GM18520 (cell line): Measurements from ENCODE around the gene ADARB2.

Experiments used
- ATAC-seq: cut with Tn5 transposase; IDR thresholded peaks from one replicate; pipeline ENCODE4 v1.9.1; 2021; ENCODE audit not compliant: unreplicated experiment

The ADARB2 gene

DNA sequence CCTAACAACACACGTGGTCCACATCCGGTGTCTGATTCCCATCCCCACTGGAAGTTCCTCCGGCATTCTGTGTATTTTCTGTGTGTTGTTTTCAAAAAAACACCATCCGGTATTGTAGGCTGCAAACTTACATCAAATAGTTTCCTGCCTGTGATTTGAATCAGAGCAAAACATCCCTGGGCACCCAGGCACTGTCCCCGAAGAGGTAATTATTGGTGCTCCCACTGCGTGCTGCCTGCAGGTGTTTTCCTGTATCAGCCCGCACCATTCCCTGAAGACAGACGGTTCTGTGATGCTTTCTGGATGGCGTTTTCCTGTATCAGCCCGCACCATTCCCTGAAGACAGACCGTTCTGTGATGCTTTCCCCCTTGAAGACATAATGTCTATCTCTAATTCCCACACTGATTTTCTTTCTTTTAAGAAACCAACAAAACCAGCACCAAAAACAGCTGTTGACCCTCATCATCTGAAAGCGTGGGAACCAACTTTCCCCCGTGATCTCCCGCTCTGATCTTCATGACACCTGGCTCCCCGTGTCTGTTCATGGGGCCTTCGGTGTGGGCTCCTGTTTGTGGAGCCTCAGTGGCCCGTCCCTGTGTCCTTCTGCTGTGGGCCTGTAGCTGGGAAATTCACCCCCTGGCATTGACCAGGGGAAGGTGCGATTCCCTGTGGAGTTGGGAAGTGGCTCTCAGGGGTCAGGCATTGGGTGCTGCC is 205.3 kb downstream of the ADARB2 start:
- no peak for ATAC-seq

DNA sequence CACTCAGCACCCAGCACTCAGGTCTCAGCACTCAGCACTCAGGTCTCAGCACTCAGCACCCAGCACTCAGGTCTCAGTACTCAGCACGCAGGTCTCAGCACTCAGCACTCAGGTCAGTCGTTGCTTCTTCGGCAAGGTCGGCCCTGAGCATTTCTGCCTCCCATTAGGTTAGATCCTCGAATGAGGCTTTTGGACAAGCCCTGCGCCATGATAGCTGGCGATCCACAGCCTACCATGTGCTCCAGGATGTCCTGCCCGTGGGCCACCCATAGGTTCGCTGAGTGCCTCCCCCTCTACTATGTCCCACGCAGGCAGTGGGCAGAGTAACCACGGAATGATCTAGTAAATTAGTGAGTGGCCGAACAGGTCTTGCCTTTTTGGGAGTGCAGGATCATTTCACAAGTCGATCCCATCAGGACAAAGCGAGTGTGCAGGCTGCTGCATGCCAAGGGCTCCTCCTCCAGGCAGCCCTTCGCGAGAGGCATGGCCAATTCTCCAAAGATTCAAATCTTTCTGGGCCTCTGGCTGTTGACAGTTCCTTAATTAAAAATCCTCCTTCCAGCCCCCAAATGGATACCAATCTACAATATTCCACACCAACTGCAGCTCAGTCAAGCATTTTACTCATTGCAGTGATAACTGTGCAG is 206.3 kb downstream of the ADARB2 start:
- no peak for ATAC-seq

DNA sequence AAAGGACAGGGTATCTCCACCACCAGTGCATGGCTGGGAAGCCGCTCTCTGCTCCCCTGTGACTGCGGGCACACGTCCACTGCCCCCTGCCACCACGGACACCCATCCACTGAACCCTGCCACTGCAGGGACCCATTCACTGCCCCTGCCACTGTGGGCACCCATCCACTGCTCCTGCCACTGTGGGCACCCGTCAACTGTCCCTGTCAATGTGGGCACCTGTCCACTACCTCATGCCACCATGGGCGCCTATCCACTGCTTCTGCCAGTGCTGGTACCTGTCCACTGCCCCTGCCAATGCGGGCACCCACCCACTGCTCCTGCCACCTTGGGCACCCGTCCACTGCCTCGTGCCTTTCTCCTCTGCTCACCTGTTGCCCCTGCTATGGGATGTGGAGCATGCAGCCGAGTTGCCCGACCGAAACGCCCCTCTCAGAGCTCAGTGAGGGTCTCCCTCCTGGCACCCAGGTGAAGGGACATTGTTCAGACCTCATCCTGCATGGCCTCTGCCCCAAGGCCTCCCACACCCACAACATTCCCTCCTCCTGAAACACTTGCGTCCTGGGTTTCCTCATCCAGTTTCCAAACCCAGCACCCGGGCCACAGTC is 207.4 kb downstream of the ADARB2 start:
- no peak for ATAC-seq

DNA sequence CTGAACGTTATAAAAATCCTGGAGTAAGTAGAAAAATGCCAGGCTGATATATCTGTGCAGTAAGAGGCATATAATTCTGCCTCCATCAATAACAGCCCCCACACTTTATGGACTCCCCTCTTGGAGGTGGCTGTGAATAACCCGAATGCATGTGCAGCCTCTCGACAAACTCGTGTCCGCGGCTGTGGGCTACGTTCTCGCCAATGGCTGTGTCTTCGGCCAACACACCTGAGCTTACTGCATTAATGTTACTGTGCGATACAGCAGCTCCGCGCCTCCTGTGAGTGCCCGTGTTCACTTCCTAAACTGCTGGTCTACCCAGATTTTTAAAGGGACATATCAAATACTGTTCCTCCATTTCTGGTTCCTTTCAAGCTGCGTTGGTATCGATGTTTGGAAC is 209.4 kb downstream of the ADARB2 start:
- ATAC-seq, result no peak

DNA sequence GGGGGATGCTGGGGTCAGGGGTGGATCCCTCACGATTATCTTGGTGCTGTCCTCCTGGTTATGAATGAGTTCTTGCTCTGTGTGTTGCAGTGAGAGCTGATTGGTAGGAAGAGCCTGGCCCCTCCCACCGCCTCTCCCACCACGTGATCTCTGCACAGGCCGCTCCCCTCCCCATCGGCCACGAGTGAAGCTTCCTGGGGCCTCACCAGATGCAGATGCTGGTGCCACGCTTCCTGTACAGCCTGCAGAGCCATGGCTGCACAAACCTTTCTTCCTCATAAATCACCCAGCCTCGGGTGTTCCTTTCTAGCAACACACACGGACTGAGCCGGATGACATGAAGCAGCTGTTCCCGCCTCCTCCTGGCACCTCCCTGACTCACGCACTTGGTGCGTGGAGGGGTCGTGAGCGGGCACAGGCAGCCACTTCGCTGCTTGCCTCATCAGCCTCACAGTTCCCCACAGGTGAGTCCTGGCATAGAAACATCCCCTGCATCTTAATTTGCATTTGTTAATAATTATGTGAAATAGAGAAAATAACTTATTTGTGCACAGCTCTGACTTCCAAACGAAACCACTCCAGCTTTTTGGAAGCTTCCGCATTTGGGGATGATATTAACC is 210.8 kb downstream of the ADARB2 start:
- ATAC-seq, result no peak

DNA sequence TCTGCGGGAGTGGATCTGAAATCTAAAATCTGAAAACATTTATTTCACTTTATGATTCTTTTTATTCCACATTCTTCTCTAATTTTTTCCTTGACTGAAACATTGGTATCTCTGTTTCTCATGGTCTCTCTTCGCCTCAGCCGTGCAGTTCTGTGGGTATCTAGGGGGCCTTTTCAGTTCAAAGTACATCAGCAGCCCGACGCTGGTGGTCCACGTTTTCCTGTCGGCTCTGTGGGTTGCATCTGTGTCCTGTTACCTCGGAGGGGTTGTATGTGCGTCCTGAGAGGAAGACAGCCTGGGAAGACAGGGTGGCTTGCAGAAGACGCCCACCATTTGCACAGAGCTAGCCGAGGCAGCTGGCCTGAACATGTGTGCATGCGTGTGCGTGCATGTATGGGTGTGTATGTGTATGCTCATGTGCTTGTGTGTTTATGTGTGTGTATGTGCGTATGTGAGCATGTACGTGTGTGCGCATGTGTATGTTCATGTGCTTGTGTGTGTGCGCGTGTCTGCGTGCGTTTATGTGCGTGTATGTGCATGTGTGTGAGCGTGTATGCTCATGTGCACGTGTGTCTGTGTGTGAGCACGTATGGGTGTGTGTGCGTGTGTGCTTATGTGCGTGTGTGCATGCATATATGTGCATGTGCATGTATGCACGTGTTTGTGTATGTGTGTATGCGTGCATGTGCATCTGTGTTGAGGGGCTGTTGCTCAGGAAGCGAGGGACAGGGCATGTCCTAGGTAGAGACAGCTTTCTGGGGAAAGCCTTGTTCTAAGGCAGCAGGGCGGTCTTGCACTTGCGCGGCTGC is 211.8 kb downstream of the ADARB2 start:
- ATAC-seq, result no peak

DNA sequence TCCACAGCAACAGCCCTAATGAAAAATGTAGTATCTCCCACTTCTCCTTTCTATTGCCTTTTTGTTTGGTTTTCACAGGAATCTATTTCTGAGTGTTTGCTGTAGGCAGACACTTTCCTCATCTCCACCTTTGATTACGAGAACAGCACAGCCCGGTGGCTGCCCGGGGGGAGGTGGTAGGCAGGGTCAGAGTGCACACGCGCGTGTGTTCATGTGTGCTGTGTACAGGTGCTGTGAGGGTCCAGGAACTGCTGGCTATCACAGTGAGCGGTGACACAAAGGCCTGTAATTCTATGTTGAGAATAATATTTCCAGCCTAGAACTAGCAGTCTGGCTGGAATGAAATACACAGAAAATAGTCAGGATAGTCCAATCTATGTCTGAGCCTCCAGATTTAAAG is 212.8 kb downstream of the ADARB2 start:
- no peak for ATAC-seq

DNA sequence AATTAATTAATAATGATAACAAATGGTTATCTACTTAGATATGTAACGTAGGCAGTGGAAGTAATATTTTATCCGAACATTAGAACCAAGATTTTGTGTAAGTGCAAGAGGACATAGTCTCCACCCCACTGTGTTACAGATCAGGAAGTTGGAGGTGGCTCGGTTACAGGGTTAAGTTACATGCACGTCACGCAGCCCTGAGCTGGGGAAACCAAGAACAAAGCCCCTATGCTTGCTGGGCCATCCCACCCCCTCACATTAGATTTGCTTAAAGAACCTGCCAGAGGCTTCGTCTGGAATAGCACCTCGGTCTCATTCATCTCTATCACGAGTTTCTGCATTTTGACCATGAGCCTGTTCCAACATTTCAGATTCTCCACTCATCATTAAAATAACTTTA is 214.1 kb downstream of the ADARB2 start:
- no peak for ATAC-seq

DNA sequence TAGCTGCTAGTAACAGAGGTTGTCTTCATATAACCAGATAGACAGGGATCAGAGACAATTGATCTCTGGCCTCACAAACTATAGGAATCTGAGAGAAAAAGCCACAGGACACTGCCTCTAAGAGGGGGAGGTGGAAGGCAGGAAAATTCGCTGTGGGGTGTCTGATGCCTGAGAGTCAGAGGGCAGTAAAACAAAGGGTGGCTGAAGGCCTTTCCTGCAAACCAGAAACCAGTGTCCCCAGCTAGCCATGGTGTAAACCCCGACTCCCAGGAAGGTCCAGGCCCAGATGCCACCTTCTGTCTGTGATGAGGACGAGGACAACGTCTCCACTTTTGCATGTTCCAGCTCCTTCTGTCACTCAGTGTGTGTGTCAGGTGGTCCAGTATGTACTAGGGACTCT is 215.1 kb downstream of the ADARB2 start:
- ATAC-seq, result no peak

DNA sequence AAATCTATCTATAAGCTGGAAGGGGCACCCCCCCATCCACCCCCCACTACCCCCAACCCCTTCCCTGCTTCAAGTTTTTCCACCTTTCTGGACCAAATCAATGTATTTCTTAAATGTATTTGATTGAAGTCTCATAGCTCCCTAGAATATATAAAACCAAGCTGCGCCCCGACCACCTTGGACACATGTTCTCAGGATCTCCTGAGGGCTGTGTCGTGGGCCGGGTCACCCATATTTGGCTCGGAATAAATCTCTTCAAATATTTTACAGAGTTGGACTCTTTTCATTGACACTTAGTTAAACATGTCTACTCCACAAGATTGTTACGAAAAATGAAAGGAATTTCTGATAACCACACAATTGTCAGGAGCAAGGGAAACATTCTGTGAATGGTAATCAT is 215.6 kb downstream of the ADARB2 start:
- no peak for ATAC-seq

DNA sequence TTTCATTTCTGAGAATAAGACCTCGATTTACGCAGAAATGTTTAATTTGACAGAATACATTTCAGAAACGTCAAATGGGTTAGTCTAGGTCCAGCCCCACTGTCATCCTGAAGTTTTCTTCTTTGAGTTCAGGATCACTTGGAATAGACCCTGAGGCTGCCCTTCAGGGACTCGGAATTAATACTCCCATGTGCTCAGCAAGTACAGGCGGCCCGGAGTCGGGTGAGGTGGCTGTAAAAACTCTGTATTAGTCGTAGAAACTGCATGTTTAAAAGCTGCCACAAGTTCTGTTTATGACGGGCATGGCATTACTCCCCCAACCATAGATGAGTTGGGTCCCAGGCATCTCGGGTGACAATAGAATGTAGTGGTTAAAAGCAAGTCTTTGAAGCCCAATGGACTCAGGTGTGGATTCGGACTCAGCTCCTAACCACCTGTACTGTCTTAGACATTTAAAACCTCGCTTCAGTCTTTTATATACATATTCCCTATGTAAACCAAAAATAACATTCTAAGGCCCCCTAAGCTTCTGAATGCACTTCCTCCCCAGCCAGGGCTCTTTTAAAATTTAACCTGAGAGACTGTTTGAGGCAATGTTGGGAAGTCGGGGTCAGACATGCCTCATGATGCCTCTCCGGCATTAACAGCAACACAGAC is 216.3 kb downstream of the ADARB2 start:
- no peak for ATAC-seq

DNA sequence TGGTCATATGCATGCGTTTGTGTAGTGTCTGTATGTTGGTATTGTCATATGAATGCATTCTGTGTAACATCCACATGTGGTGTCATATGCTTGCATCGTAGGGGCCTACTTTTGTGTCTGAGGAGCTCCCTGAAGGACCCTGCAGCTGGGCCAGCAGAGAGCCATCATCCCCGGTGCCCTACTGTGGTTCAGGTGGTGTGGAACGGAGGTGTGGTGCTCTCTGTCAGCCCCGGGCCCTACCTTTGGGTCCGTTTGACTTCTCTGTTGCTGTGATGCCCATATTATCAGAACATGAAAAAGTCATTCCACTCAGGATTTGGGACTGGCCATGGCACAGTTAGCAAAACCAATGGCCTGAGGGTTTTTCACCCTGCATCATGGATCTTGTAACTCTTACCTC is 217.9 kb downstream of the ADARB2 start:
- ATAC-seq, result no peak

DNA sequence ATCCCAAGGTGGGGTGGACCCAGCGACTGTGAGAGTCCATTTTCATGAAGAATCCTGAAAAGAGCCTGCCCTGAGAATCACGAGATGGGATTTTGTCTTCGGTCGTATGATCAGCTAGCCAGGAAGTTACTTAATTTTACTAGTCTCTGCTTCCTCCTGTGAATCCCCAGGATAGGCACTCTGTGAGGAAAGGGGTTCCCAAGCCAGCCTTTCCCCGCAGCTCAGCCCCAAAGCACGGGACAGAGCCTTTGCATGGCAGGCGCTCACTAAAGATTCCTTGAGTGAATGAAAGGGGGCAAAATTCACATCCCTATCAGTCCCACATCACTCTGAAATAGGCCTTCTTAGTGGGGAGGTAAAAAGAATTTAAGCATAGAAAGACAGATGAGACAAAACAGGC is 219.6 kb downstream of the ADARB2 start:
- ATAC-seq, result no peak

DNA sequence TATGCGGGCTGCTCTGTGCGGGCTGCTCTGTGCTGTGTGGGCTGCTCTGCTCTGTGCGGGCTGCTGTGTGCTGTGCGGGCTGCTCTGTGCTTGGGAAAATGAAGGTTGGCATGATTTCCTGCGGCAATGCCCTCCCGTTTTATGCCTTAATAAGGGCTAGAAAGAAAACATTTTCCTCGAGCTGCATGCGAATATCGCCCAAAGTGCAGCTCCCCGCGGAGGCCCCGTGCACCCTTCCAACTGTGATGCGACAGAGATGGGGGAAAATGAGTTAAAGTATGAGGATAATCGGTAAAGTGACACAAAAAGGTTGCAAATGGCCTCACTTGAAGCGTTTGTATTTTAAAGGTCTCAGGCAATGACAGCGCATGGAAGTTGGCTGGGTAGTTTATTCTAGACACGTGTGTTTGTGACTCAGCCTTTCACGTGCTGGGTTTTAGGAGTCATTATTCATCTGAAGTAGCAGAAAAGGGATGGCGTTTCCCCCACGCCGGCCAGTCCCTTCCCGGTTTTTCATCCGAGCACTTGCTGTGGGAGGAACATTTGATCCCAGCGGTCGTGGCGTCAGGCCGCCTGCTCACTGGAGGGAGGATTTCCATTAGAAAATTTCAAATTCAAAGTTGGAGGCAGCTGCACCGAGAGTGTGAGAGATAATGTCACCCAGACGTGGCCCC is 220.7 kb downstream of the ADARB2 start:
- ATAC-seq, result no peak

DNA sequence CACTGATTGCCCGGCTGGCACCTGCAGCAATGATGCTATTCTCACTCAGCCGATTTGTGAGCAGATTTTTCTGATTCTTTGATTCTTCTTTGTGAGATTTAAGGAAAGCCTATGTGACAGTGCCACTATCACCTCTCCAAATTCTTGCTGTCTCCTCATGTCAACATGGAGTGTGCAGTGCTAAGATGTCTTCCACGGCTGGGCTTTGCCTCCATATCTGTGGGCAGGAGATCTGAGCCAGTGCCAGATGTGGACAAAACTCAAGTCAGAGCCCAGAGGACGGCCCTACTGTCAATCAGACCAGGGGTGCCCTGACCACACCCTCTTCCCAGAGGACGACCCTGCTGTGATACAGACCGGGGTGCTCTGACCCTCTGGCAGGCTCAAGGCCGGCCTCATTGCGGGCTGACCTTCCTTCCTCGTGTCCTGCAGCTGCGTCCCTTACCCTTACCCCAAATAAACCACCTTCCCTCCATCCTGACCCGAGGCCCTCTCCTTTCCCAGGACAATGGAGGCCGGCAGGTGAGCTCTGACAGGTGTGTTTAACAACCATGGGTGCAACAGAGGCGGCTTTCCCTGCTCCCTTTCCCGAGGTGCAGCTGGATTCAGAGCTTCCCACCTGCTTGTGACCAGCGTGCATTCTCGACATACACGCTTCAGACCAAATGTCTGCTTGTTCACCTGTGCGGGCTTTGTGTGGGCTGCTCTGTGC is 221.4 kb downstream of the ADARB2 start:
- no peak for ATAC-seq

DNA sequence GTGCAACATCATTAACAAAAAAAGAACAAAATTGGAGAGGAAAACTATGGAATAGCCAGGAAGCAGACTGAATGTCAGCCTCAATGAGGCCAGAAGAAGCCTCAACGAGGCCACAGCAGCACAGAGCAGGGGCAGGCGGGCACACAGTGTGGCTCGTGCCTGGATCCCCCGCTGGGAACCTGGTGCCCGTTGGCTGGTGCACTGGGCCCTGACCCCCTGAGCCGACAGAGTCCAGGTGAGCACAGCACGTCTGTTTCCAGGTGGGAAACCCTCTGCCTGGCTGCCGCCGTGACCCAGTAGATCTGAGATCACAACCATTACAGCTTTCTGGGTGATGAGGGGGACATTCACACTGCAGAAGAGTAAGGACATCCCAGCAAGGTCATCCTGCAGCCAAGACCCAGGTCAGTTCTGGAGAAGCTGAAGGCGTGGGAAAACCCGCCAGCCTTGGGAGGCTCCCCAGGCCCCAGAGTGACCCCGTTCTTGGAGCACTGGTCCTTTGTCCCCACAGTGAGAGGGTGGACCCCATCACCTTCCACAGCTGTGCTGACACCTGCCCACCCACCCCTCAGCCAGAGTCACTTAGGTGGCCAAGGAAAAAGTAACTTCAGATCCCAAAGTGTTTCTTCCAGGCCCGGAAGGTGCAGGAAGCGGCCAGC is 222.1 kb downstream of the ADARB2 start:
- ATAC-seq, result no peak

DNA sequence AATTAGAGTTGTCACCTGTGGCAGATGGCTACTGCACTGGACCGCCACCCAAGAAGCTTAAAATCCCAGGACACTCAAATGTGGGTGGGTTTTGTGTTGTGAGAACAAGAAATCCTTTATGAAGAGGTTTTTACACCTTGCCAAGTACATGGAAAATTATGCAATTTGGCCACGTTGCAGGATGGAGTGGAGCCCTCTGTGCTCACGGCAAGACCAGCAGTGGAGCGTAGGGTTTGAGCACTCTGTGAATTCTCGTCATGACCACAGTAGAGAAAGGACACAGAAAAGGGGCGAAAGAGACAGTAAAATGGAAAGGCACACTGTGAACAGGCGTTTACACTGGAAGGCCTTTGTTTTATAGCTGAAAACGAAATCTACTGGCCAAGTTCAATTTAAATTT is 222.6 kb downstream of the ADARB2 start:
- no peak for ATAC-seq

DNA sequence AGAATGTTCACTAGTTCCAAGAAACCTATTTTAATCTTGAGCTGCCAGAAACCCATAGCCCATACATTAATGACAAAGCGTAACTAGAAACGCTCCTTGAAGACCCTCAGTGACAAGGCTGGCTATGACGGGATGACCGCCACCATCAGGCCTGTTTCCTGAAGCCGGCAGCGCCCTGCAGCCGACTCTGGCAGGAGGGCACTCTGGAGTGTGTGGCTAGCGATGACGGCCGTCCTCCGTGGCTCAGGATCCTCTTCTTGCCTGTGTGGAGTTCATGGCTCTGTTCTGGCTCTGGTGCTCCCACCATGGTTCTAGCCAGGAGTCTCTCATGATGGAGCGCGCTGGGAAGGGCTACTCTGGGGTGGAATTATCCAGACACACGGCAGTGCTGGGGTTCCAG is 224.1 kb downstream of the ADARB2 start:
- ATAC-seq, result no peak

DNA sequence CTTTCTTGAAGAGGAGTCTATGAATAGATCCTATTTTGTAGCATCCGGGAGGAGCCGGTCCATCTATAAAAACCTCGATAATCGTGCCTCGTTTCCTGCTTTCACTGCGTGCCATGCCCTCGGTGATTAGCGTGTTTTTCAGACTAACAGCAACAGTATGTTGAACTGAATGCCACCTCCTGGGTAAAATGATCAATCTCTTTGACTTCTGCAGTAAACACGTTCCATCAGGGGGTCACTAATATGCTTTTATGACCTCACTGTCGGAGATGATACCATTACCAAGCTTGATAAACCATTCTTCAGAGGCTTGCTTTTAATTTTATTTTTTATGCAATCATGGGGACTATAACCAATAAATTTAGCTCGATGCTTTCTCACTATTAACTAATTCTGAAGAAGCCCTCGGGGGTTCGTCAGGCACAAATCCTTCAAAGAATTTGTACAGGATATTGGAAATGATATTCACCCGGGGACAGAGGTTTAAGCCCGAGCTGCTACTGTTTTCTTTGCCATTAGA is 228.3 kb downstream of the ADARB2 start:
- no peak for ATAC-seq
